A549 (cell line): ENCODE data around the gene CD22. TPM values are rescaled to one million over a fixed set of nuclear protein-coding genes. Genes with fewer than 3 reads are reported as not detected.

ENCODE experiments used
- ATAC-seq, 2 experiments: fragments of 200-7000 bp in 1 of 2; fragments of >200 bp in 1 of 2; cut with Nextera tagmentation in 1 of 2; cut with Tn5 transposase in 1 of 2; 3 replicates each; pipeline versions ENCODE4 v1.8.0 to v1.9.1; 2018 to 2020; ENCODE audit warnings: mild to moderate bottlenecking in 1 of 2, moderate library complexity in 1 of 2
- CTCF ChIA-PET: fragments of 300-600 bp; sonication (Branson Sonifier 250); formaldehyde crosslinking; extraction: SDS; loops from one replicate; lab custom pipeline; 2021; ENCODE audit warnings: antibody characterized with exemption, inconsistent platforms; lab: Yijun Ruan, JAX
- POLR2A ChIA-PET: fragments of 350-600 bp; formaldehyde crosslinking; extraction: SDS; loops from one replicate; lab custom pipeline; 2021; ENCODE audit warnings: antibody characterized with exemption, inconsistent platforms; lab: Yijun Ruan, JAX
- DNase-seq, 2 experiments: peaks; one replicate each; pipeline versions ENCODE4 v3.0.0 to v3.0.0-alpha.2; 2011 to 2016; ENCODE audit warnings: low read depth in 1 of 2, low spot score in 1 of 2
- FAIRE-seq: peaks from 2 replicates; lab custom pipeline; 2011; peaks lifted over from hg19 to GRCh38; lab: Jason Lieb, UNC
- H3K27ac ChIP-seq, 2 experiments: fragments of >200 bp; sonication (Bioruptor Twin); formaldehyde crosslinking; 3 replicates each; pipeline ENCODE4 v1.5.1; 2016 to 2017
- H3K4me1 ChIP-seq: fragments of >200 bp; sonication (Bioruptor Twin); formaldehyde crosslinking; 3 replicates; pipeline ENCODE4 v1.6.1; 2016
- H3K4me2 ChIP-seq: fragments of >200 bp; sonication (Bioruptor Twin); formaldehyde crosslinking; 3 replicates; pipeline ENCODE4 v1.6.1; 2016
- H3K4me3 ChIP-seq: fragments of >200 bp; sonication (Bioruptor Twin); formaldehyde crosslinking; 3 replicates; pipeline ENCODE4 v1.5.1; 2016
- H3K9me3 ChIP-seq: fragments of >200 bp; sonication (Bioruptor Twin); formaldehyde crosslinking; 3 replicates; pipeline ENCODE4 v1.6.1; 2016
- CBX2 ChIP-seq: fragments of 200-600 bp; sonication (generic); IDR thresholded peaks from 2 replicates; pipeline ENCODE4 v1.6.1; 2016; ENCODE audit warnings: low read depth, mild to moderate bottlenecking, borderline replicate concordance
- CBX8 ChIP-seq: fragments of 200-600 bp; sonication (generic); IDR thresholded peaks from 2 replicates; pipeline ENCODE4 v1.6.1; 2016
- CEBPB ChIP-seq, 2 experiments: fragments of >200 bp in 1 of 2; sonication (Bioruptor Twin) in 1 of 2; formaldehyde crosslinking in 1 of 2; IDR thresholded peaks; 2 replicates each; pipeline ENCODE4 v1.6.1; 2012 to 2016
- CHD4 ChIP-seq: fragments of 200-600 bp; sonication (generic); IDR thresholded peaks from 2 replicates; pipeline ENCODE4 v1.6.1; 2016; ENCODE audit warnings: antibody characterized with exemption, mild to moderate bottlenecking, borderline replicate concordance
- CTCF ChIP-seq: fragments of >200 bp; sonication (Bioruptor Twin); formaldehyde crosslinking; IDR thresholded peaks from 3 replicates; pipeline ENCODE4 v1.5.1; 2016
- EP300 ChIP-seq, 2 experiments: fragments of >200 bp; sonication (Bioruptor Twin); formaldehyde crosslinking; IDR thresholded peaks; 2 replicates in 1 of 2; 3 replicates in 1 of 2; pipeline ENCODE4 v1.6.1; 2016 to 2017
- ESRRA ChIP-seq: fragments of 150-350 bp; IDR thresholded peaks from 2 replicates; pipeline ENCODE4 v1.6.1; 2014; ENCODE audit warnings: mild to moderate bottlenecking, low read length, borderline replicate concordance
- FOSB ChIP-seq: fragments of 250-450 bp; sonication (Bioruptor Pico); IDR thresholded peaks from 2 replicates; pipeline ENCODE4 v1.5.0; 2020; ENCODE audit warnings: mild to moderate bottlenecking, moderate library complexity
- HES2 ChIP-seq: fragments of >200 bp; sonication (Bioruptor Twin); formaldehyde crosslinking; IDR thresholded peaks from 2 replicates; pipeline ENCODE4 v1.6.1; 2016
- HEYL ChIP-seq: fragments of 250-450 bp; sonication (Bioruptor Pico); IDR thresholded peaks from 2 replicates; pipeline ENCODE4 v1.8.0; 2021; ENCODE audit warnings: mild to moderate bottlenecking, moderate library complexity
- HMGXB4 ChIP-seq: fragments of 250-450 bp; sonication (Bioruptor Pico); IDR thresholded peaks from 2 replicates; pipeline ENCODE4 v1.5.0; 2021; ENCODE audit warnings: mild to moderate bottlenecking, moderate library complexity, borderline replicate concordance
- HOXB13 ChIP-seq: fragments of 250-450 bp; sonication (Bioruptor Pico); IDR thresholded peaks from 2 replicates; pipeline ENCODE4 v1.5.0; 2020; ENCODE audit warnings: low read depth, mild to moderate bottlenecking, moderate library complexity
- JUNB ChIP-seq: fragments of >200 bp; sonication (Bioruptor Twin); formaldehyde crosslinking; IDR thresholded peaks from 2 replicates; pipeline ENCODE4 v1.6.1; 2016
- PHF8 ChIP-seq: fragments of 200-600 bp; sonication (generic); IDR thresholded peaks from 2 replicates; pipeline ENCODE4 v1.6.1; 2016; ENCODE audit warnings: low read depth, mild to moderate bottlenecking, antibody characterized with exemption, moderate library complexity, borderline replicate concordance
- POLR2A ChIP-seq: IDR thresholded peaks from 2 replicates; pipeline ENCODE4 v1.6.1; 2012; ENCODE audit warnings: mild to moderate bottlenecking, low read length
- RAD21 ChIP-seq, 2 experiments: fragments of >200 bp in 1 of 2; sonication (Bioruptor Twin) in 1 of 2; formaldehyde crosslinking in 1 of 2; IDR thresholded peaks in 1 of 2; conservative IDR thresholded peaks in 1 of 2; 2 replicates in 1 of 2; 3 replicates in 1 of 2; pipeline ENCODE4 v1.6.1; 2012 to 2018; ENCODE audit warnings: inconsistent platforms in 1 of 2
- RCOR1 ChIP-seq: fragments of 150-350 bp; IDR thresholded peaks from 2 replicates; pipeline ENCODE4 v1.6.1; 2014; ENCODE audit warnings: antibody characterized with exemption, low read length, low read depth
- RNF2 ChIP-seq: fragments of 200-600 bp; sonication (generic); IDR thresholded peaks from 2 replicates; pipeline ENCODE4 v1.6.1; 2016; ENCODE audit warnings: low read depth, mild to moderate bottlenecking, antibody characterized with exemption, moderate library complexity, borderline replicate concordance
- TFCP2L1 ChIP-seq: fragments of 250-450 bp; sonication (Bioruptor Pico); IDR thresholded peaks from 2 replicates; pipeline ENCODE4 v1.5.0; 2021; ENCODE audit warnings: mild to moderate bottlenecking
- ZC3H11A ChIP-seq: fragments of 450-650 bp; IDR thresholded peaks from 2 replicates; pipeline ENCODE4 v1.6.1; 2014; ENCODE audit warnings: antibody characterized with exemption, mild to moderate bottlenecking
- ZNF302 ChIP-seq: fragments of 250-450 bp; sonication (Bioruptor Pico); IDR thresholded peaks from 2 replicates; pipeline ENCODE4 v1.9.0; 2021; ENCODE audit warnings: inconsistent platforms, mild to moderate bottlenecking, moderate library complexity
- ZSCAN20 ChIP-seq: fragments of 250-450 bp; sonication (Bioruptor Pico); IDR thresholded peaks from 2 replicates; pipeline ENCODE4 v1.8.0; 2022; ENCODE audit warnings: mild to moderate bottlenecking, moderate library complexity
- WGBS: methylation state at CpG from one replicate; pipeline ENCODE4 v1.1.6; 2017; ENCODE audit errors: missing lambda C conversion rate; 5-methylcytosine and 5-hydroxymethylcytosine counted together
- polyA plus RNA-seq, 4 experiments: library from polyadenylated mRNA; depleted of rRNA in 3 of 4; stranded (reverse); fragments of >200 nt; fragmentation: RNase III in 1 of 4; extraction: RNeasy Plus Mini Kit Qiagen cat#74134 plus additional on column Dnase treatment in 1 of 4; gene quantifications; 2 replicates in 3 of 4; 3 replicates in 1 of 4; pipeline ENCODE4 v1.2.3, GENCODE V29; 2011 to 2017

The CD22 gene
- polyA plus RNA-seq, 2 of the 4 experiments (the other 2 are of a cell fraction), result 0.05 to 0.14 TPM

GRCh38 chr19:35322014-35322413, 7.0 kb upstream of the CD22 start (continued):
- TF ChIP-seq HMGXB4 (CRISPR knock-in tag) (no peak), CEBPB (IDR thresholded peaks at IDR 0.05) (no peak), CBX8 (no peak), RCOR1 (no peak), HES2 (no peak), ESRRA (no peak), EP300 (IDR thresholded peaks at IDR 0.05) (no peak)

GRCh38 chr19:35327642-35328041, 1.3 kb upstream of the CD22 start:
- no peak overlapping the region for H3K27ac ChIP-seq
- ChIA-PET CTCF (interaction anchor here (0.7 to 1.3 kb wide), 2 partner anchors 26 to 117 kb away, joined by 4 to 5 read pairs; no protein-coding TSS in a partner anchor), POLR2A (no interaction called here)
- 38% methylated on average over 4 of the region's 4 CpGs for WGBS
- H3K4me3 ChIP-seq, result no peak overlapping the region
- ATAC-seq (peak; percentile 80 to 92), FAIRE-seq (peak; percentile 77), DNase-seq (peak; percentile 55 to 56)
- H3K4me2 ChIP-seq, result no peak overlapping the region
- H3K4me1 ChIP-seq, result no peaks in the 10 kb centered on the region
- no peaks in the 10 kb centered on the region for H3K9me3 ChIP-seq
- TF ChIP-seq CTCF (peak; percentile 30; the same call in 2 of the 3 replicates), RAD21 (conservative IDR thresholded peaks at IDR 0.05 in 1 of 2, IDR thresholded peaks at IDR 0.05 in 1 of 2) (peak in 1 of 2 experiments; percentile 36; a peak in 2 of 5 replicates), ZNF302 (CRISPR knock-in tag) (no peak)

GRCh38 chr19:35329323-35329722, 336 bp downstream of the CD22 start:
- H3K27ac ChIP-seq, result no peak overlapping the region
- no peak for TF ChIP-seq ZSCAN20
- TF ChIP-seq ZC3H11A, result no peak
- TF ChIP-seq TFCP2L1 (CRISPR knock-in tag), result no peak
- TF ChIP-seq PHF8, result no peak
- TF ChIP-seq ZNF302 (CRISPR knock-in tag), result no peak
- no peaks in the 10 kb centered on the region for H3K4me1 ChIP-seq
- H3K4me2 ChIP-seq, result no peak overlapping the region
- no peak for DNase-seq
- no peak for FAIRE-seq
- peak; percentile 16 to 17; a peak in 3 of 6 replicates for ATAC-seq
- WGBS, result 12% methylated on average over 4 of the region's 4 CpGs
- no peaks in the 10 kb centered on the region for H3K9me3 ChIP-seq
- ChIA-PET CTCF (interaction anchor here (3.0 kb wide), 1 partner anchor 23 kb away, joined by 16 read pairs; no protein-coding TSS in a partner anchor), POLR2A (no interaction called here)
- no peak overlapping the region for H3K4me3 ChIP-seq

- WGBS, result 35% methylated on average over 7 of the region's 7 CpGs
- DNase-seq (no peak), ATAC-seq (no peak), FAIRE-seq (no peak)
- no peak overlapping the region for H3K27ac ChIP-seq
- no peaks in the 10 kb centered on the region for H3K9me3 ChIP-seq
- H3K4me3 ChIP-seq, result no peak overlapping the region
- CTCF ChIA-PET, result interaction anchor here (0.5 to 3.0 kb wide), 3 partner anchors 9 to 165 kb away, joined by 3 to 16 read pairs (median 3); no protein-coding TSS in a partner anchor
- POLR2A ChIA-PET, result no interaction called here
- H3K4me1 ChIP-seq, result no peaks in the 10 kb centered on the region
- no peak overlapping the region for H3K4me2 ChIP-seq
- no peak for TF ChIP-seq HEYL (CRISPR knock-in tag)
- TF ChIP-seq RNF2, result no peak
- no peak for TF ChIP-seq EP300 (IDR thresholded peaks at IDR 0.05)
- no peak for TF ChIP-seq PHF8
- TF ChIP-seq CBX2, result no peak
- TF ChIP-seq CHD4, result no peak
- TF ChIP-seq JUNB, result no peak
- TF ChIP-seq FOSB (CRISPR knock-in tag), result no peak
- TF ChIP-seq POLR2A, result no peak
- TF ChIP-seq HOXB13 (CRISPR knock-in tag), result no peak
Measured at GRCh38 chr19:35330475-35330874, 1.5 kb downstream of the CD22 start.
